Glutamatergic neuron (in vitro differentiated cells): ENCODE results near the gene INHBA. TPM values are rescaled to one million over a fixed set of nuclear protein-coding genes. Genes with fewer than 3 reads are reported as not detected.

ENCODE experiments used
- DNase-seq: peaks from one replicate; pipeline ENCODE4 v3.0.0; 2022
- H3K27ac Mint-ChIP-seq: one replicate; pipeline ENCODE4 v1.8.0; 2020; ENCODE audit warnings: mild to moderate bottlenecking, mixed read lengths, inconsistent platforms; ENCODE audit not compliant: unreplicated experiment
- H3K27me3 Mint-ChIP-seq: one replicate; pipeline ENCODE4 v1.8.0; 2020; ENCODE audit warnings: mild to moderate bottlenecking, moderate library complexity, mixed read lengths, inconsistent platforms; ENCODE audit not compliant: unreplicated experiment
- H3K36me3 Mint-ChIP-seq: one replicate; pipeline ENCODE4 v1.8.0; 2020; ENCODE audit warnings: mild to moderate bottlenecking, mixed read lengths, inconsistent platforms; ENCODE audit not compliant: unreplicated experiment
- H3K4me1 Mint-ChIP-seq: one replicate; pipeline ENCODE4 v1.8.0; 2020; ENCODE audit warnings: mild to moderate bottlenecking, low read depth, mixed read lengths, inconsistent platforms; ENCODE audit not compliant: unreplicated experiment
- H3K4me3 Mint-ChIP-seq: one replicate; pipeline ENCODE4 v1.8.0; 2020; ENCODE audit warnings: mild to moderate bottlenecking, mixed read lengths, inconsistent platforms; ENCODE audit not compliant: unreplicated experiment
- H3K9me3 Mint-ChIP-seq: one replicate; pipeline ENCODE4 v1.8.0; 2020; ENCODE audit warnings: mild to moderate bottlenecking, moderate library complexity, mixed read lengths, inconsistent platforms; ENCODE audit not compliant: unreplicated experiment
- total RNA-seq: library from RNA; stranded (reverse); fragmentation: NEBNext Ultra II Directional; extraction: Animal tissue kit (Norgen Biotek cat#: 25700); gene quantifications from one replicate; pipeline ENCODE4 v1.2.1, GENCODE V29; 2021; ENCODE audit not compliant: unreplicated experiment
- TF ChIP-seq, protein P1 (sequence below): fragments of 200-600 bp; sonication (generic); IDR thresholded peaks from one replicate; pipeline ENCODE4 v1.5.0; 2021; ENCODE audit not compliant: partially characterized antibody, unreplicated experiment

INHBA gene
- total RNA-seq, 1 donor from 2014 or later: not detected

DNA sequence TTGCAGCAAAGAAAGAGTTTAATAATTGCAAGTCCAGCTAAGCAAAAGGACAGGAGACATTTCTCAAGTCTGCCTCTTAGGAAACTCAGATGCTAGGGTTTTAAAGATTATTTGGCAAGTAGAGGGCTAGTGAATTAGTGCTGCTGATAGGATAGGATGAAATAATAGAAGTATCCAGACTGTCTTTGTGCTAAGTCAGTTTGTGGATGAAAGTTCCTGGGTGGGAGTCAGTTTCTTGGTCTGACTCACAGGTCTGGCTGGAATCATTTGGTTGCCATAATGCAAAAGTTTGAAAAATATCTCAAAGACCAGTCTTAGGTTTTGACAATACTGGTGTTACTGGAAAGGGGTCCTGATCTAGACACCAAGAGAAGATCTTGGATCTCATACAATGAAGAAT, 42.6 kb upstream of the INHBA start:
- TF ChIP-seq, protein P1, sequence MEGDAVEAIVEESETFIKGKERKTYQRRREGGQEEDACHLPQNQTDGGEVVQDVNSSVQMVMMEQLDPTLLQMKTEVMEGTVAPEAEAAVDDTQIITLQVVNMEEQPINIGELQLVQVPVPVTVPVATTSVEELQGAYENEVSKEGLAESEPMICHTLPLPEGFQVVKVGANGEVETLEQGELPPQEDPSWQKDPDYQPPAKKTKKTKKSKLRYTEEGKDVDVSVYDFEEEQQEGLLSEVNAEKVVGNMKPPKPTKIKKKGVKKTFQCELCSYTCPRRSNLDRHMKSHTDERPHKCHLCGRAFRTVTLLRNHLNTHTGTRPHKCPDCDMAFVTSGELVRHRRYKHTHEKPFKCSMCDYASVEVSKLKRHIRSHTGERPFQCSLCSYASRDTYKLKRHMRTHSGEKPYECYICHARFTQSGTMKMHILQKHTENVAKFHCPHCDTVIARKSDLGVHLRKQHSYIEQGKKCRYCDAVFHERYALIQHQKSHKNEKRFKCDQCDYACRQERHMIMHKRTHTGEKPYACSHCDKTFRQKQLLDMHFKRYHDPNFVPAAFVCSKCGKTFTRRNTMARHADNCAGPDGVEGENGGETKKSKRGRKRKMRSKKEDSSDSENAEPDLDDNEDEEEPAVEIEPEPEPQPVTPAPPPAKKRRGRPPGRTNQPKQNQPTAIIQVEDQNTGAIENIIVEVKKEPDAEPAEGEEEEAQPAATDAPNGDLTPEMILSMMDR: no peak
- Mint-ChIP-seq H3K4me1 (no peaks in the 10 kb centered on the region), H3K27ac (no peak overlapping the region), H3K9me3 (no peaks in the 10 kb centered on the region), H3K36me3 (peaks cover 20% of the 10 kb centered on the region), H3K4me3 (no peak overlapping the region), H3K27me3 (no peaks in the 10 kb centered on the region)
- DNase-seq: no peak

DNA sequence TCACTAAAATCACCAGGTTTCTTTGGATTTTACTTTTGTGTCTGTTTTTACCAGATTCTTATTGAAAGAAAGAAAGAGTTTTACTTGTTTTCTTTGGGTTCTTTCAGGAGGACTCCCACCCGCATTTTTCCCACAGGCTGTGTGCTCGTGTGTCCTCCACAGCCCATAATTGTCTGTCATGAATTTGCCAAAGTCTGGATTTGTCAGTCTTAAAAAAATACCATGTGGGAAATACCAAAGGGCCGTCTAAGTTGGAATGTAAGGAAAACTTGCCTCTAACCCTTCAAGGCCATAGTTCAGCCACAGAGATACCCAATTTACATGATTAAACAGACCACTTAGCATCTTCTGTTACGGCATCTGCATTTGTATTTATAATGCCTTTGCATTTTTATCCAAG, 41.3 kb upstream of the INHBA start:
- H3K27ac Mint-ChIP-seq: no peak overlapping the region
- no peaks in the 10 kb centered on the region for H3K27me3 Mint-ChIP-seq
- DNase-seq: no peak
- H3K36me3 Mint-ChIP-seq: peaks cover 20% of the 10 kb centered on the region
- H3K9me3 Mint-ChIP-seq: no peaks in the 10 kb centered on the region
- TF ChIP-seq, protein P1: no peak
- no peak overlapping the region for H3K4me3 Mint-ChIP-seq
- no peaks in the 10 kb centered on the region for H3K4me1 Mint-ChIP-seq

DNA sequence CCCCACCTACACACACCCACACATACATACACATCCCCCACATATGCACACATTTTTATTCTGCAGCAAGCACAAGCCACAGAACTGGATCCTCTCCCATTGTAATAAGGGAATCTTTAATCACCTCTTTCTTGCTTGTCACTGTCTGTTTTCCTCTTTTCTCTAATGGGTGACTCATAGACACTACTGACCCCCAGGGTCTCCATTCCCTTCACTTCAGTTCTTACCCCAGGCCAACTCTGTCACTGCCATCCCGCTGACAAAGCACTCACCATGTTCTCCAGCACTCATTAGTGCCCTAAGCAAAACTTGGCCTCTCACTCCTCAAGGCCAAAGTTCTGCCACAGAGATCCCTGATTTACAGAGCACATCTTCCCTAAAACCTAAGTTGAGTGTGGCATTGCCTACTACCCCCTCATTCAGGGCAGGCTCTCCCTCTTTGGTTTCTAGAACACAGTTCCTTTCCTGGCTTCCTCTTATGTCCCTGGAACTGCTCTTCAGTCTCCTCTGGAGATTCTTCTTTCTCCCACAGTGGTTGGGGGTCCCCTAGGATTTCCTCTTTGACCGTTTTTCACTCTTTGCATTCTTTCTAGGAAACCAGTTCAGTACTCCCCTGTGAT, 39.6 kb upstream of the INHBA start:
- no peak overlapping the region for H3K27ac Mint-ChIP-seq
- H3K4me1 Mint-ChIP-seq: no peaks in the 10 kb centered on the region
- no peaks in the 10 kb centered on the region for H3K9me3 Mint-ChIP-seq
- peaks cover 15% of the 10 kb centered on the region for H3K36me3 Mint-ChIP-seq
- H3K27me3 Mint-ChIP-seq: no peaks in the 10 kb centered on the region
- no peak for DNase-seq
- TF ChIP-seq, protein P1: no peak
- H3K4me3 Mint-ChIP-seq: no peak overlapping the region

DNA sequence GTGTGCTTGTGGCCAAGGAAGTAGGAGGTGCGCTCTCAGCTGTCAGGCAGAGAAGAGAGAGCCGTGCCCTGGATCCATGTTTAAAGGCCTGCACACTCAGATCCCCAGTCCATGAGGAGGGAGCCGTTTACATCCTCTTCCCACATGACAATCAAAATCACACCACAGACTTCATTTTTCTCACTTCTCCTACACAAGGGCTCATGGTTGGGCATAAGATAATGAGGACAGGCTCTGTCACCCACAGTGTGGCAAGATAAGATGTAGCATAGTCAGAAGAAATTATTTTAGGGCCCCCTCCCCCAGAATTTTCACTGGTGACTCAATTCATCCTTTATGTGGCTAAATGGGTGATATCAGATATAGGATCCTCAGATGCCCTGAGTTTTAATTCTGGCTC, 35.9 kb upstream of the INHBA start:
- no peak for DNase-seq
- H3K9me3 Mint-ChIP-seq: no peaks in the 10 kb centered on the region
- H3K4me3 Mint-ChIP-seq: no peak overlapping the region
- no peaks in the 10 kb centered on the region for H3K27me3 Mint-ChIP-seq
- no peaks in the 10 kb centered on the region for H3K4me1 Mint-ChIP-seq
- H3K27ac Mint-ChIP-seq: no peak overlapping the region
- peaks cover 15% of the 10 kb centered on the region for H3K36me3 Mint-ChIP-seq
- TF ChIP-seq, protein P1: no peak

DNA sequence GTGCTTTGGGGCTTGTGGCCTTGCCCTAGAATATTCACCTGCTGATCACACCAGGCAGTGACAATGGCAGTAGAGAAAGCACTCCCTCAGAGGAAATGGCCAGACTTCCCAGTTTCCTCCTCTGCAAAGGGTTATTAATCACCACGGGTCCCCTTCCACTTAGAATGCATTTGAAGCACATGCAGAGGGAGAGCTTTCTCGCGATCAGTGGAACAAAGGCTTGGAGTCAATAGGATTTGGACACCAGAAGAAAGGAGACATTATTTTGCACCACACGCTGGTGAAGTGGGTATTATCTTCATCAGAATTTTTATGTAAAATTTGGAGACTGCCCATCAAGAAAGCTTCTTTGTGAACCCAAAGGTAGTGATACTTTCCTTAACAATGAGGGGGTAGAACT, 35.4 kb upstream of the INHBA start:
- DNase-seq: no peak
- H3K4me3 Mint-ChIP-seq: no peak overlapping the region
- H3K9me3 Mint-ChIP-seq: no peaks in the 10 kb centered on the region
- no peaks in the 10 kb centered on the region for H3K27me3 Mint-ChIP-seq
- TF ChIP-seq, protein P1: no peak
- no peak overlapping the region for H3K27ac Mint-ChIP-seq
- H3K36me3 Mint-ChIP-seq: peaks cover 15% of the 10 kb centered on the region
- H3K4me1 Mint-ChIP-seq: no peaks in the 10 kb centered on the region
